Neural cell (in vitro differentiated cells): ENCODE results near the gene ARHGAP20.

Experiments
- CTCF ChIP-seq: fragments of 450-650 bp; IDR thresholded peaks from 2 replicates; pipeline ENCODE4 v1.5.1; 2014; ENCODE audit warnings: antibody characterized with exemption, mild to moderate bottlenecking, moderate library complexity; ENCODE audit not compliant: poor library complexity, severe bottlenecking
- EZH2 ChIP-seq: fragments of 200-600, 300-800 bp; shearing (Covaris generic), sonication (generic); IDR thresholded peaks from 2 replicates; pipeline ENCODE4 v1.6.1; 2014; ENCODE audit warnings: antibody characterized with exemption, low read length, borderline replicate concordance, mild to moderate bottlenecking; ENCODE audit not compliant: insufficient read depth, poor library complexity, severe bottlenecking
- MXI1 ChIP-seq: fragments of 450-650 bp; conservative IDR thresholded peaks from 2 replicates; pipeline ENCODE4 v1.6.1; 2014; ENCODE audit warnings: antibody characterized with exemption, mild to moderate bottlenecking; ENCODE audit not compliant: poor library complexity, severe bottlenecking
- TAF1 ChIP-seq: IDR thresholded peaks from 2 replicates; pipeline ENCODE4 v1.6.1; 2012; ENCODE audit warnings: low read depth

GRCh38 chr11:110665689-110666465, 46.4 kb downstream of the ARHGAP20 start:
- TF ChIP-seq CTCF (no peak), EZH2 (no peak), TAF1 (no peak), MXI1 (no peak)
